K562 (cell line): ENCODE results near the gene SSTR5.

Source experiments
- CBFB ChIP-seq: sonication (generic); formaldehyde crosslinking; IDR thresholded peaks from 2 replicates; pipeline ENCODE4 v1.4.0; 2020; ENCODE audit warnings: mild to moderate bottlenecking, missing genetic modification reagents
- CBX3 ChIP-seq, 2 experiments: IDR thresholded peaks; 1 replicate in 1 of 2; 2 replicates in 1 of 2; pipeline ENCODE4 v1.6.1; 2012; ENCODE audit warnings: inconsistent platforms in 2 of 2, low read length in 2 of 2, borderline replicate concordance in 1 of 2, control low read depth in 1 of 2
- CTCF ChIP-seq, 3 experiments: IDR thresholded peaks in 2 of 3; conservative IDR thresholded peaks in 1 of 3; 2 replicates each; pipeline ENCODE4 v1.5.1; 2011 to 2012; ENCODE audit warnings: low read length in 3 of 3, mild to moderate bottlenecking in 3 of 3, control low read depth in 2 of 3, improper control_type of control experiment in 1 of 3, inconsistent platforms in 1 of 3, low read depth in 1 of 3, mixed read lengths in 1 of 3, moderate library complexity in 1 of 3; ENCODE audit not compliant: insufficient read depth in 2 of 3
- GATA2 ChIP-seq: sonication (generic); formaldehyde crosslinking; IDR thresholded peaks from 2 replicates; pipeline ENCODE4 v1.4.0; 2020; ENCODE audit warnings: mild to moderate bottlenecking, missing genetic modification reagents
- HDAC6 ChIP-seq: IDR thresholded peaks from 2 replicates; pipeline ENCODE4 v1.6.1; 2012; ENCODE audit warnings: low read depth, mild to moderate bottlenecking, control low read depth, inconsistent platforms, low read length, moderate library complexity
- HDGF ChIP-seq: fragments of 450-650 bp; IDR thresholded peaks from 2 replicates; pipeline ENCODE4 v1.6.1; 2016
- KLF6 ChIP-seq: fragments of 250-450 bp; sonication (Bioruptor Pico); IDR thresholded peaks from 2 replicates; pipeline ENCODE4 v1.4.0; 2020; ENCODE audit warnings: mild to moderate bottlenecking, moderate library complexity, borderline replicate concordance
- MXI1 ChIP-seq: IDR thresholded peaks from 2 replicates; pipeline ENCODE4 v1.6.1; 2011; ENCODE audit warnings: low read depth, mild to moderate bottlenecking, improper control_type of control experiment, low read length
- POLR2A ChIP-seq: fragments of 450-650 bp; conservative IDR thresholded peaks from 2 replicates; pipeline ENCODE4 v1.6.1; 2016
- TAF1 ChIP-seq: IDR thresholded peaks from 2 replicates; pipeline ENCODE4 v1.6.1; 2011; ENCODE audit warnings: mild to moderate bottlenecking, low read length, moderate library complexity; ENCODE audit not compliant: insufficient read depth, control insufficient read depth, severe bottlenecking; ENCODE audit errors: extremely low read depth

GRCh38 chr16:1097800-1098199, 25.3 kb downstream of the SSTR5 start:
- TF ChIP-seq POLR2A (no peak), GATA2 (CRISPR knock-in tag) (no peak), HDAC6 (no peak), TAF1 (no peak), HDGF (no peak), CBFB (CRISPR knock-in tag) (no peak), CTCF (IDR thresholded peaks at IDR 0.05 in 2 of 3, conservative IDR thresholded peaks at IDR 0.05 in 1 of 3; ENCODE audit: insufficient read depth in 2 of 3, low read depth in 1 of 3, low read length in 3 of 3) (no peak), CBX3 (IDR thresholded peaks at IDR 0.05; ENCODE audit: borderline replicate concordance in 1 of 2, low read length in 2 of 2) (no peak), MXI1 (no peak), KLF6 (no peak)
